Activated CD8-positive, alpha-beta memory T cell treated with anti-CD3 and anti-CD28 coated beads for 1 hour (primary cell): Measurements from ENCODE around the gene MRPS6.

ENCODE experiments used
- DNase-seq, 2 donors: peaks; one replicate each; pipeline ENCODE4 v3.0.0-alpha.2; 2020; ENCODE audit warnings: low read depth in 1 of 2; ENCODE audit errors: extremely low read depth in 1 of 2

Gene MRPS6

GRCh38 chr21:34177919-34178567 lies 104.7 kb downstream of the MRPS6 start:
- DNase-seq = no peak

- no peak for DNase-seq
Measured at GRCh38 chr21:34179204-34179935, 106.0 kb downstream of the MRPS6 start.

GRCh38 chr21:34180407-34180806 lies 107.0 kb downstream of the MRPS6 start:
- DNase-seq = no peak

- DNase-seq = no peak
Measured at GRCh38 chr21:34180826-34181359, 107.5 kb downstream of the MRPS6 start.

- no peak for DNase-seq
Measured at GRCh38 chr21:34181431-34182039, 108.2 kb downstream of the MRPS6 start.

- DNase-seq = no peak
Measured at GRCh38 chr21:34182436-34182835, 109.1 kb downstream of the MRPS6 start.

GRCh38 chr21:34183331-34183928 lies 110.1 kb downstream of the MRPS6 start:
- no peak for DNase-seq

GRCh38 chr21:34184232-34184631 lies 110.9 kb downstream of the MRPS6 start:
- no peak for DNase-seq

GRCh38 chr21:34185026-34185750 lies 111.8 kb downstream of the MRPS6 start:
- DNase-seq = no peak

GRCh38 chr21:34186109-34186719 lies 112.8 kb downstream of the MRPS6 start:
- no peak for DNase-seq

GRCh38 chr21:34187935-34188334 lies 114.6 kb downstream of the MRPS6 start:
- DNase-seq = no peak

- DNase-seq = no peak
Measured at GRCh38 chr21:34189506-34189905, 116.1 kb downstream of the MRPS6 start.

- no peak for DNase-seq
Measured at GRCh38 chr21:34190576-34191321, 117.4 kb downstream of the MRPS6 start.

GRCh38 chr21:34191876-34192275 lies 118.5 kb downstream of the MRPS6 start:
- DNase-seq = no peak
